HEK293 (cell line): ENCODE measurements around the gene ELAVL2.

ENCODE experiments used
- EGR2 ChIP-seq: fragments of 450-650 bp; formaldehyde crosslinking; IDR thresholded peaks from 2 replicates; pipeline ENCODE4 v1.5.1; 2016; ENCODE audit warnings: low read depth, missing biosample characterization, missing genetic modification characterization
- GLIS2 ChIP-seq: fragments of 450-650 bp; formaldehyde crosslinking; IDR thresholded peaks from 2 replicates; pipeline ENCODE4 v1.5.1; 2016; ENCODE audit warnings: missing biosample characterization, missing genetic modification characterization
- INSM2 ChIP-seq: fragments of 450-650 bp; formaldehyde crosslinking; IDR thresholded peaks from 2 replicates; pipeline ENCODE4 v1.5.1; 2016; ENCODE audit warnings: missing biosample characterization, missing genetic modification characterization
- KLF8 ChIP-seq: fragments of 450-650 bp; formaldehyde crosslinking; IDR thresholded peaks from 2 replicates; pipeline ENCODE4 v1.5.1; 2016; ENCODE audit warnings: missing biosample characterization, missing genetic modification characterization
- MEIS1 ChIP-seq: sonication (generic); formaldehyde crosslinking; IDR thresholded peaks from 2 replicates; pipeline ENCODE4 v1.8.1; 2022; ENCODE audit warnings: missing genetic modification reagents, mild to moderate bottlenecking, borderline replicate concordance
- MYNN ChIP-seq: fragments of 450-650 bp; formaldehyde crosslinking; IDR thresholded peaks from 2 replicates; pipeline ENCODE4 v1.5.1; 2016; ENCODE audit warnings: missing biosample characterization, missing genetic modification characterization, borderline replicate concordance
- PRDM10 ChIP-seq: fragments of 450-650 bp; formaldehyde crosslinking; IDR thresholded peaks from 2 replicates; pipeline ENCODE4 v1.5.1; 2016; ENCODE audit warnings: missing biosample characterization, missing genetic modification characterization
- PRDM4 ChIP-seq: fragments of 450-650 bp; formaldehyde crosslinking; IDR thresholded peaks from 2 replicates; pipeline ENCODE4 v1.5.1; 2017; ENCODE audit warnings: missing biosample characterization, missing genetic modification characterization
- RBAK ChIP-seq: fragments of 450-650 bp; formaldehyde crosslinking; IDR thresholded peaks from 2 replicates; pipeline ENCODE4 v1.5.1; 2016; ENCODE audit warnings: missing biosample characterization, missing genetic modification characterization
- SCRT1 ChIP-seq: fragments of 450-650 bp; formaldehyde crosslinking; IDR thresholded peaks from 2 replicates; pipeline ENCODE4 v1.5.1; 2016; ENCODE audit warnings: missing biosample characterization, missing genetic modification characterization, borderline replicate concordance
- YY2 ChIP-seq: fragments of 450-650 bp; formaldehyde crosslinking; IDR thresholded peaks from 2 replicates; pipeline ENCODE4 v1.5.1; 2016; ENCODE audit warnings: missing biosample characterization, missing genetic modification characterization
- ZNF138 ChIP-seq: fragments of 450-650 bp; formaldehyde crosslinking; IDR thresholded peaks from 2 replicates; pipeline ENCODE4 v1.5.1; 2016; ENCODE audit warnings: missing biosample characterization, missing genetic modification characterization, borderline replicate concordance
- ZNF202 ChIP-seq: fragments of 450-650 bp; formaldehyde crosslinking; IDR thresholded peaks from 2 replicates; pipeline ENCODE4 v1.5.1; 2016; ENCODE audit warnings: missing biosample characterization, missing genetic modification characterization, borderline replicate concordance
- ZNF23 ChIP-seq: fragments of 450-650 bp; formaldehyde crosslinking; IDR thresholded peaks from 2 replicates; pipeline ENCODE4 v1.5.1; 2016; ENCODE audit warnings: missing biosample characterization, missing genetic modification characterization, borderline replicate concordance
- ZNF26 ChIP-seq: fragments of 450-650 bp; formaldehyde crosslinking; IDR thresholded peaks from 2 replicates; pipeline ENCODE4 v1.5.1; 2016; ENCODE audit warnings: missing biosample characterization, missing genetic modification characterization
- ZNF341 ChIP-seq: fragments of 450-650 bp; formaldehyde crosslinking; IDR thresholded peaks from 2 replicates; pipeline ENCODE4; 2016; ENCODE audit warnings: low read depth, missing biosample characterization, missing genetic modification characterization
- ZNF362 ChIP-seq: fragments of 450-650 bp; formaldehyde crosslinking; IDR thresholded peaks from 2 replicates; pipeline ENCODE4 v1.5.1; 2016; ENCODE audit warnings: missing biosample characterization, missing genetic modification characterization
- ZNF416 ChIP-seq: fragments of 450-650 bp; formaldehyde crosslinking; IDR thresholded peaks from 2 replicates; pipeline ENCODE4 v1.5.1; 2016; ENCODE audit warnings: missing biosample characterization, missing genetic modification characterization
- ZNF585B ChIP-seq: fragments of 450-650 bp; formaldehyde crosslinking; IDR thresholded peaks from 2 replicates; pipeline ENCODE4 v1.5.1; 2016; ENCODE audit warnings: missing biosample characterization, missing genetic modification characterization
- ZNF664 ChIP-seq: fragments of 450-650 bp; formaldehyde crosslinking; IDR thresholded peaks from 2 replicates; pipeline ENCODE4 v1.5.1; 2016; ENCODE audit warnings: missing biosample characterization, missing genetic modification characterization
- ZNF776 ChIP-seq: fragments of 450-650 bp; formaldehyde crosslinking; IDR thresholded peaks from 2 replicates; pipeline ENCODE4 v1.5.0; 2017; ENCODE audit warnings: missing biosample characterization, missing genetic modification characterization, borderline replicate concordance
- ZNF777 ChIP-seq: fragments of 450-650 bp; formaldehyde crosslinking; IDR thresholded peaks from 2 replicates; pipeline ENCODE4 v1.5.1; 2017; ENCODE audit warnings: missing biosample characterization, missing genetic modification characterization, borderline replicate concordance
- ZSCAN18 ChIP-seq: fragments of 450-650 bp; formaldehyde crosslinking; IDR thresholded peaks from 2 replicates; pipeline ENCODE4 v1.5.1; 2016; ENCODE audit warnings: missing biosample characterization, missing genetic modification characterization
- ZSCAN5A ChIP-seq: fragments of 450-650 bp; formaldehyde crosslinking; IDR thresholded peaks from 2 replicates; pipeline ENCODE4 v1.5.1; 2016; ENCODE audit warnings: missing biosample characterization, missing genetic modification characterization
- ZXDB ChIP-seq: fragments of 450-650 bp; formaldehyde crosslinking; IDR thresholded peaks from 2 replicates; pipeline ENCODE4 v1.5.1; 2016; ENCODE audit warnings: missing biosample characterization, missing genetic modification characterization

Gene ELAVL2

GRCh38 chr9:23821375-23822181 lies 4.5 kb downstream of the ELAVL2 start (continued):
- TF ChIP-seq ZNF362 (tag by site-specific recombination): no peak
- no peak for TF ChIP-seq MYNN (tag by site-specific recombination)
- TF ChIP-seq KLF8: peak; percentile 75; the same call in 1 of the 2 replicates
- TF ChIP-seq ZSCAN5A (tag by site-specific recombination): no peak
- TF ChIP-seq ZNF416 (tag by site-specific recombination): no peak
- peak; percentile 31; the same call in 1 of the 2 replicates for TF ChIP-seq ZNF777
- no peak for TF ChIP-seq PRDM4 (tag by site-specific recombination)
- TF ChIP-seq ZNF138 (tag by site-specific recombination): no peak
- no peak for TF ChIP-seq INSM2
- TF ChIP-seq MEIS1: no peak
- no peak for TF ChIP-seq ZNF585B (tag by site-specific recombination)
- TF ChIP-seq EGR2: peak; percentile 89
- no peak for TF ChIP-seq ZNF776 (tag by site-specific recombination)
- peak; percentile 48; the same call in 1 of the 2 replicates for TF ChIP-seq PRDM10 (tag by site-specific recombination)
- 0 out of 2 replicates have a peak, but pooled peaks have one; percentile 41 for TF ChIP-seq ZXDB
- TF ChIP-seq SCRT1: no peak
- TF ChIP-seq GLIS2: peak; percentile 75
- TF ChIP-seq ZNF23: no peak
- no peak for TF ChIP-seq YY2 (tag by site-specific recombination)
- no peak for TF ChIP-seq ZNF664
- TF ChIP-seq ZSCAN18 (tag by site-specific recombination): no peak
- no peak for TF ChIP-seq RBAK (tag by site-specific recombination)
- TF ChIP-seq ZNF202 (tag by site-specific recombination): no peak
- peak; percentile 63 for TF ChIP-seq ZNF341
- TF ChIP-seq ZNF26: no peak
